Bronchial epithelial cell (primary cell): ENCODE results near the gene C1orf56. TPM values are rescaled to one million over a fixed set of nuclear protein-coding genes. Genes with fewer than 3 reads are reported as not detected.

ENCODE experiments used
- DNase-seq: peaks from one replicate; pipeline ENCODE4 v3.0.0-alpha.2; 2010; ENCODE audit warnings: low read depth
- FAIRE-seq: peaks from 2 replicates; lab custom pipeline; 2011; peaks lifted over from hg19 to GRCh38; lab: Jason Lieb, UNC
- H3K27me3 ChIP-seq: 2 replicates; pipeline ENCODE4 v1.5.1; 2011; ENCODE audit warnings: low read length; ENCODE audit not compliant: control insufficient read depth, insufficient read depth
- H3K36me3 ChIP-seq: 2 replicates; pipeline ENCODE4 v1.5.1; 2011; ENCODE audit warnings: low read length; ENCODE audit not compliant: control insufficient read depth, insufficient read depth
- H3K4me3 ChIP-seq: 2 replicates; pipeline ENCODE4 v1.5.1; 2011; ENCODE audit warnings: mild to moderate bottlenecking, low read depth, low read length, control low read depth
- total RNA-seq: library from RNA; depleted of rRNA; stranded (reverse); fragments of >200 nt; gene quantifications from 2 replicates; pipeline ENCODE4 v1.2.1, GENCODE V29; 2014
- TF ChIP-seq, protein P1 (sequence below): IDR thresholded peaks from 2 replicates; pipeline ENCODE4 v1.5.1; 2011; ENCODE audit warnings: mild to moderate bottlenecking, moderate library complexity, low read length, control low read depth, inconsistent platforms; ENCODE audit not compliant: insufficient read depth, severe bottlenecking

C1orf56 gene, protein sequence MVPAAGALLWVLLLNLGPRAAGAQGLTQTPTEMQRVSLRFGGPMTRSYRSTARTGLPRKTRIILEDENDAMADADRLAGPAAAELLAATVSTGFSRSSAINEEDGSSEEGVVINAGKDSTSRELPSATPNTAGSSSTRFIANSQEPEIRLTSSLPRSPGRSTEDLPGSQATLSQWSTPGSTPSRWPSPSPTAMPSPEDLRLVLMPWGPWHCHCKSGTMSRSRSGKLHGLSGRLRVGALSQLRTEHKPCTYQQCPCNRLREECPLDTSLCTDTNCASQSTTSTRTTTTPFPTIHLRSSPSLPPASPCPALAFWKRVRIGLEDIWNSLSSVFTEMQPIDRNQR
- total RNA-seq, result 0.53 and 0.64 TPM in 2 replicates

DNA sequence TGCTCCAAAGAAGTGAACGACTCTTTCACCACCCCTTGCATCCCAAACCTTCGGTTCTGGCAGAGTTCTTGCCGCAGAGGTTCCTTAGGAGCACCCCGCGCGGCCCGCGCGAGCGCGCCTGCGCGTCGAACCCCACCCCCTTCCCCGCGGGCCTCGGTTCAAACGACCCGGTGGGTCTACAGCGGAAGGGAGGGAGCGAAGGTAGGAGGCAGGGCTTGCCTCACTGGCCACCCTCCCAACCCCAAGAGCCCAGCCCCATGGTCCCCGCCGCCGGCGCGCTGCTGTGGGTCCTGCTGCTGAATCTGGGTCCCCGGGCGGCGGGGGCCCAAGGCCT lies at the start of gene C1orf56:
Gene C1orf56 (plus strand): TSS at position 161 of the 334 bp plus-strand sequence. CDS start 97 bp downstream, at position 258.
- Histone ChIP-seq H3K27me3 (no peaks in the 10 kb centered on the region), H3K36me3 (peaks cover 4% of the 10 kb centered on the region), H3K4me3 (peak within 1 kb of the TSS; percentile 63)
- FAIRE-seq (no peak), DNase-seq (peak; percentile 43)
- TF ChIP-seq, protein P1, sequence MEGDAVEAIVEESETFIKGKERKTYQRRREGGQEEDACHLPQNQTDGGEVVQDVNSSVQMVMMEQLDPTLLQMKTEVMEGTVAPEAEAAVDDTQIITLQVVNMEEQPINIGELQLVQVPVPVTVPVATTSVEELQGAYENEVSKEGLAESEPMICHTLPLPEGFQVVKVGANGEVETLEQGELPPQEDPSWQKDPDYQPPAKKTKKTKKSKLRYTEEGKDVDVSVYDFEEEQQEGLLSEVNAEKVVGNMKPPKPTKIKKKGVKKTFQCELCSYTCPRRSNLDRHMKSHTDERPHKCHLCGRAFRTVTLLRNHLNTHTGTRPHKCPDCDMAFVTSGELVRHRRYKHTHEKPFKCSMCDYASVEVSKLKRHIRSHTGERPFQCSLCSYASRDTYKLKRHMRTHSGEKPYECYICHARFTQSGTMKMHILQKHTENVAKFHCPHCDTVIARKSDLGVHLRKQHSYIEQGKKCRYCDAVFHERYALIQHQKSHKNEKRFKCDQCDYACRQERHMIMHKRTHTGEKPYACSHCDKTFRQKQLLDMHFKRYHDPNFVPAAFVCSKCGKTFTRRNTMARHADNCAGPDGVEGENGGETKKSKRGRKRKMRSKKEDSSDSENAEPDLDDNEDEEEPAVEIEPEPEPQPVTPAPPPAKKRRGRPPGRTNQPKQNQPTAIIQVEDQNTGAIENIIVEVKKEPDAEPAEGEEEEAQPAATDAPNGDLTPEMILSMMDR, result no peak

DNA sequence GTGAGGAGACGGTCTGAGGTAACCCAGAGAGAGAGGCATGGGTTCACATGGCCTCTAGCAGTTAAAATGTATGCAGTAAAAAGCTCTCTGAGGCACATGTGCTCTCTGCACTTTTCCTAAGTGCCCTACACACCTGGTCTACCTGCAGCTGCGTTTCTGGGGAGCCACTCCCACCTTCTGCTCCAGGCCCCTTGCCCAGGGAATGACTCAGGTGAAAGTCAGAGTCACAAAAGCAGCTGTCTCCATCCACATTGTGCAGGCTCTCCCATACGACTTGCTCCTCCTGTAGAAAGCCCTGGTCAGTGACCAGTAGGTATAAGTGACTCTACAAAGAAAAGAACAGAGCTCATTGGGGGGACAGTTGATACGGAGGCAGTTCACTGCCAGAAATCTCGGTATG lies 49.6 kb upstream of the C1orf56 start:
- no peaks in the 10 kb centered on the region for H3K27me3 ChIP-seq
- H3K4me3 ChIP-seq, result no peak overlapping the region
- DNase-seq (peak; percentile 38), FAIRE-seq (no peak)
- TF ChIP-seq, protein P1, result no peak
- peaks cover 5% of the 10 kb centered on the region for H3K36me3 ChIP-seq

DNA sequence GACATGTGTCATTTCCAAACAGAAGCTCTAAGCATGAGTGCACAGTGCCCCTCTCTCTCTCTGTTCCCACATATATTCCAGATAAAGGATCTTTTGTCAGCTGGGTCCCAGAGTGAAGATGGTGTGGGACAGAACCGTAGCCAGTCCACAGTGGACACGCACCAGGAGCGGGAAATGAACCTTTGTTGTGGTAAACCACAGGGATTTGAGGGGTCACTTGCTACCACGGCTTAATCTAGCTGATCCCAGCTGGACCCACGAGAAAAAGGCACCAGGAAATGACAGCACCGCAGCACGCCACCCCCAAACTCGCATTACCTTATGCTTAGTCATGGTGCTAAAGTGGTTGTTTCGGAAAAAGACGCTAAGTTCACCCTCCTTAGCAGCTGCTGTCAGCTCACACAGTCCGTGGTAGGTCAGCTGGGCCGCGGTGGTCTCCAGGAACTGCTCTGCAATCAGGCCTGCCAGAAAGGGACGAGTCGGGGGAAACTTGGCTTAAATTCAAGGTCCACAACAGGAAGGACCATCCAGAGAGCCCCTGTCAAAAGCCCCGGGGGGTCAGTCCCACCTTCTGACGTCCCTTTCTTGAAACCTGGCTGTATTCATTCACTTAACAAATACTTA lies 48.4 kb upstream of the C1orf56 start:
- FAIRE-seq (no peak), DNase-seq (no peak)
- TF ChIP-seq, protein P1, result no peak
- H3K27me3 ChIP-seq, result no peaks in the 10 kb centered on the region
- no peak overlapping the region for H3K4me3 ChIP-seq
- peaks cover 5% of the 10 kb centered on the region for H3K36me3 ChIP-seq

DNA sequence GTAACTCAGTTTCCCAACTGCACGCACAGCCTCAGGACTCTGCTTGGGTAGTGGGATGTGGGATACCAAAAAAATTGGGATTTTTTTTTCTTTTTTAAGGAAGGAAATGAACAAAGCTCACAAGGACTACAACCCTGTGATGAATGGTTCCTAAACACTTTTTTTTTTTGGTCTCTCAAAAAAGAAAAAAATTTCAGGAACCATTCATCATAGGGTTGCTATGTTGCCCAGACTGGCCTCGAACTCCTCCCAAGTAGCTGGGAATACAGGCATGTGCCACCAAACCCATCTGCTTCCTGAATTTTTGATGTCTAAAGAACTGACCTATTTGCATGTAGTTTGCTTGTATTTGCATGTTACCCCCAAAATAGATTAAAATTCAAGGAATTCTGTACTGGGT lies 47.6 kb upstream of the C1orf56 start:
- no peak for FAIRE-seq
- no peak for DNase-seq
- H3K36me3 ChIP-seq, result peaks cover 5% of the 10 kb centered on the region
- TF ChIP-seq, protein P1, result no peak
- H3K4me3 ChIP-seq, result no peak overlapping the region
- no peaks in the 10 kb centered on the region for H3K27me3 ChIP-seq

DNA sequence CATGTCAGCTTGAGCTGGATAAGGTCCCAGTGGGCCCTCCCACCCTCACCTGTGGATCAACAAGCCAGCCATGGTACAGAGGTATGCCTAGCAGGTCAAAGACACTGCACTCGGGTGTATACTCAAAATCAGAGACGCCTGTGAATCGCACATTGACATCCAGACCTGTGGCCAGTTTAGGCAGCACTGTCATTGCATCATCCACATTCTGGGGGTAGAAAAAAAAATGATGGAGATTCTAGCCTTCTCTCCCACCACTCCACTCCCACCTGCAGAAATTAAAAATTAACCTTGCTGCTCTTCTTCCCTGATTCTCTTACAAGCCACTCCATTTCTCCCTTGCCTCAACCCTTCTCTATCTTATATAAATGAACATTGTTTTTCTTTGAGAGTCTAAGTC lies 47.1 kb upstream of the C1orf56 start:
- Histone ChIP-seq H3K4me3 (no peak overlapping the region), H3K36me3 (peaks cover 5% of the 10 kb centered on the region), H3K27me3 (no peaks in the 10 kb centered on the region)
- no peak for FAIRE-seq
- no peak for DNase-seq
- TF ChIP-seq, protein P1, result no peak
